H9 (cell line): ENCODE results near the gene CFAP46. TPM values are rescaled to one million over a fixed set of nuclear protein-coding genes. Genes with fewer than 3 reads are reported as not detected.

Experiments used
- DNase-seq: peaks from one replicate; pipeline ENCODE4 v3.0.0-alpha.2; 2017
- H2AFZ ChIP-seq: one replicate; pipeline ENCODE4 v1.6.1; 2013; ENCODE audit warnings: mild to moderate bottlenecking, low read length, control low read depth, moderate library complexity
- H2AK5ac ChIP-seq: 2 replicates; pipeline ENCODE4 v1.6.1; 2013; ENCODE audit warnings: low read length, control low read depth, mixed read lengths; ENCODE audit not compliant: insufficient read length
- H2BK120ac ChIP-seq: one replicate; pipeline ENCODE4 v1.6.1; 2013; ENCODE audit warnings: low read depth, mild to moderate bottlenecking, low read length, control low read depth, inconsistent platforms; ENCODE audit not compliant: poor library complexity, severe bottlenecking
- H2BK12ac ChIP-seq: 2 replicates; pipeline ENCODE4 v1.6.1; 2013; ENCODE audit warnings: low read length, control low read depth, mixed read lengths, low read depth; ENCODE audit not compliant: insufficient read length
- H2BK15ac ChIP-seq: 2 replicates; pipeline ENCODE4 v1.6.1; 2013; ENCODE audit warnings: low read depth, low read length, control low read depth
- H2BK20ac ChIP-seq: one replicate; pipeline ENCODE4 v1.6.1; 2013; ENCODE audit warnings: low read depth, mild to moderate bottlenecking, low read length, control low read depth, inconsistent platforms; ENCODE audit not compliant: poor library complexity, severe bottlenecking
- H2BK5ac ChIP-seq: 2 replicates; pipeline ENCODE4 v1.6.1; 2013; ENCODE audit warnings: low read length, control low read depth, mixed read lengths; ENCODE audit not compliant: insufficient read length
- H3K14ac ChIP-seq: 2 replicates; pipeline ENCODE4 v1.6.1; 2013; ENCODE audit warnings: low read length, control low read depth; ENCODE audit not compliant: insufficient read depth
- H3K18ac ChIP-seq: 2 replicates; pipeline ENCODE4 v1.6.1; 2013; ENCODE audit warnings: low read depth, mild to moderate bottlenecking, mixed read lengths, low read length, control low read depth; ENCODE audit not compliant: insufficient read length
- H3K23ac ChIP-seq: 2 replicates; pipeline ENCODE4 v1.6.1; 2013; ENCODE audit warnings: low read length, control low read depth, mixed read lengths, low read depth; ENCODE audit not compliant: insufficient read length
- H3K23me2 ChIP-seq: 2 replicates; pipeline ENCODE4 v1.6.1; 2013; ENCODE audit warnings: low read depth, mild to moderate bottlenecking, mixed read lengths, low read length, control low read depth; ENCODE audit not compliant: insufficient read length, poor library complexity, severe bottlenecking
- H3K27ac ChIP-seq: 2 replicates; pipeline ENCODE4 v1.5.1; 2013; ENCODE audit warnings: low read length, control low read depth, mixed read lengths, low read depth; ENCODE audit not compliant: insufficient read length
- H3K27me3 ChIP-seq: 2 replicates; pipeline ENCODE4 v1.6.1; 2013; ENCODE audit warnings: low read length, control low read depth, inconsistent platforms; ENCODE audit not compliant: insufficient read depth
- H3K4ac ChIP-seq: 2 replicates; pipeline ENCODE4 v1.6.1; 2013; ENCODE audit warnings: low read depth, mild to moderate bottlenecking, control low read depth, inconsistent platforms, low read length, moderate library complexity
- H3K4me1 ChIP-seq: 2 replicates; pipeline ENCODE4 v1.6.1; 2013; ENCODE audit warnings: low read length, control low read depth, inconsistent platforms; ENCODE audit not compliant: insufficient read depth
- H3K4me2 ChIP-seq: 2 replicates; pipeline ENCODE4 v1.6.1; 2013; ENCODE audit warnings: low read length, control low read depth, mixed read lengths; ENCODE audit not compliant: insufficient read length, insufficient read depth
- H3K56ac ChIP-seq: 2 replicates; pipeline ENCODE4 v1.6.1; 2013; ENCODE audit warnings: low read depth, mild to moderate bottlenecking, mixed read lengths, low read length, control low read depth; ENCODE audit not compliant: insufficient read length
- H3K79me1 ChIP-seq: 2 replicates; pipeline ENCODE4 v1.6.1; 2013; ENCODE audit warnings: low read depth, mild to moderate bottlenecking, moderate library complexity, low read length, control low read depth, inconsistent platforms; ENCODE audit not compliant: insufficient read depth, poor library complexity, severe bottlenecking
- H3K79me2 ChIP-seq: 2 replicates; pipeline ENCODE4 v1.6.1; 2013; ENCODE audit warnings: low read length, control low read depth, inconsistent platforms; ENCODE audit not compliant: insufficient read depth
- H3K9ac ChIP-seq: 2 replicates; pipeline ENCODE4 v1.6.1; 2013; ENCODE audit warnings: low read length, control low read depth, mixed read lengths; ENCODE audit not compliant: insufficient read length; ENCODE audit errors: extremely low read depth
- H3K9me3 ChIP-seq: one replicate; pipeline ENCODE4 v1.6.1; 2013; ENCODE audit warnings: low read depth, low read length, inconsistent platforms; ENCODE audit not compliant: control insufficient read depth
- H3T11ph ChIP-seq: one replicate; pipeline ENCODE4 v1.6.1; 2013; ENCODE audit warnings: mild to moderate bottlenecking, low read length, control low read depth, inconsistent platforms
- H4K20me1 ChIP-seq: one replicate; pipeline ENCODE4 v1.6.1; 2013; ENCODE audit not compliant: control insufficient read depth, insufficient read length, insufficient read depth
- H4K5ac ChIP-seq: 2 replicates; pipeline ENCODE4 v1.6.1; 2013; ENCODE audit warnings: low read depth, mild to moderate bottlenecking, mixed read lengths, low read length, control low read depth; ENCODE audit not compliant: insufficient read length
- H4K8ac ChIP-seq: replicated peaks from 2 replicates; pipeline ENCODE4 v1.6.1; 2013; ENCODE audit warnings: low read length, control low read depth, mixed read lengths, low read depth; ENCODE audit not compliant: insufficient read length
- H4K91ac ChIP-seq: 2 replicates; pipeline ENCODE4 v1.6.1; 2013; ENCODE audit warnings: low read depth, mild to moderate bottlenecking, moderate library complexity, mixed read lengths, low read length, control low read depth; ENCODE audit not compliant: insufficient read length
- H3K27ac Mint-ChIP-seq, 3 experiments: 2 replicates in 2 of 3; 3 replicates in 1 of 3; pipeline ENCODE4 v1.8.0; 2020 to 2021; ENCODE audit warnings: mixed read lengths in 3 of 3, mild to moderate bottlenecking in 1 of 3, moderate library complexity in 1 of 3
- H3K27me3 Mint-ChIP-seq: 2 replicates; pipeline ENCODE4 v1.8.0; 2021; ENCODE audit warnings: low read depth, mild to moderate bottlenecking, moderate library complexity, mixed read lengths
- H3K36me3 Mint-ChIP-seq, 3 experiments: 2 replicates in 2 of 3; 3 replicates in 1 of 3; pipeline ENCODE4 v1.8.0; 2020 to 2021; ENCODE audit warnings: low read depth in 3 of 3, mixed read lengths in 3 of 3; ENCODE audit not compliant: insufficient read depth in 1 of 3
- H3K4me1 Mint-ChIP-seq, 2 experiments: 2 replicates each; pipeline ENCODE4 v1.8.0; 2020; ENCODE audit warnings: mixed read lengths in 2 of 2
- H3K4me3 Mint-ChIP-seq, 2 experiments: 2 replicates in 1 of 2; 3 replicates in 1 of 2; pipeline ENCODE4 v1.8.0; 2020 to 2021; ENCODE audit warnings: mild to moderate bottlenecking in 2 of 2, mixed read lengths in 2 of 2, moderate library complexity in 1 of 2
- H3K9me3 Mint-ChIP-seq, 2 experiments: 2 replicates in 1 of 2; 3 replicates in 1 of 2; pipeline ENCODE4 v1.8.0; 2020; ENCODE audit warnings: mild to moderate bottlenecking in 2 of 2, mixed read lengths in 2 of 2, moderate library complexity in 1 of 2
- WGBS: extraction: QIAGEN DNeasy Blood & Tissue Kit; methylation state at CpG from one replicate; pipeline ENCODE4 v1.1.7; 2013; ENCODE audit warnings: missing lambda C conversion rate, low lambda C conversion rate, mixed read lengths; ENCODE audit not compliant: insufficient read length; ENCODE audit errors: extremely low coverage; 5-methylcytosine and 5-hydroxymethylcytosine counted together
- total RNA-seq: library from RNA; stranded (reverse); gene quantifications from 2 replicates; pipeline ENCODE4 v1.2.1, GENCODE V29; 2021
- TF ChIP-seq, protein P1 (sequence below): fragments of 200-600 bp; sonication (generic); conservative IDR thresholded peaks from 3 replicates; pipeline ENCODE4 v1.8.0; 2021; ENCODE audit warnings: antibody characterized with exemption, mild to moderate bottlenecking

The CFAP46 gene
- total RNA-seq, 1 experiment from 2014 or later = 3.1 TPM

DNA sequence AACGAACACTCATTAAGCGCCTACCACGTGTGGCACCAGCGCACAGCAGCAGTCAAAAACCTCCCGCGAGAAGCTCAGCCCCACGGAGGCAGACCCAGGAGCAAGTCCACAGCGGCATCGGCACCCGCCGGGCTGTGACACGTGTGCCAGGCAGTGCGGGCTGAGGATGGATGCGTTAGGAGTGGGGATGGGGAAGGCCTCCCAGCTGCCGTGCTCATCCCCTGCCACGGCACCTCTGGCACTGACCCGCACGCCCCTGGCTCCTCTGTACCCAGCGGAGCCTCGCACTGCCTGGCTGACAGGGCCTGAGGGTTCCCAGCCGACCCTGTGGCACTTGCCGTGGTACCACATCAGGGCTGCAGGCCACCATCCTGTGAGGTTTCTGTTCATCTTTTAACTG is 16.8 kb downstream of the CFAP46 start:
- no peaks in the 10 kb centered on the region for H3K79me1 ChIP-seq
- no peaks in the 10 kb centered on the region for H3K23me2 ChIP-seq
- no peak overlapping the region for H3T11ph ChIP-seq
- H3K9ac ChIP-seq = no peak overlapping the region
- no peak overlapping the region for H4K8ac ChIP-seq
- H2AK5ac ChIP-seq = no peak overlapping the region
- H3K9me3 Mint-ChIP-seq = no peaks in the 10 kb centered on the region
- H3K4me2 ChIP-seq = no peak overlapping the region
- no peak overlapping the region for H4K5ac ChIP-seq
- no peak overlapping the region for H2BK12ac ChIP-seq
- no peaks in the 10 kb centered on the region; a peak in 1 of 7 replicates for H3K36me3 Mint-ChIP-seq
- TF ChIP-seq, protein P1, sequence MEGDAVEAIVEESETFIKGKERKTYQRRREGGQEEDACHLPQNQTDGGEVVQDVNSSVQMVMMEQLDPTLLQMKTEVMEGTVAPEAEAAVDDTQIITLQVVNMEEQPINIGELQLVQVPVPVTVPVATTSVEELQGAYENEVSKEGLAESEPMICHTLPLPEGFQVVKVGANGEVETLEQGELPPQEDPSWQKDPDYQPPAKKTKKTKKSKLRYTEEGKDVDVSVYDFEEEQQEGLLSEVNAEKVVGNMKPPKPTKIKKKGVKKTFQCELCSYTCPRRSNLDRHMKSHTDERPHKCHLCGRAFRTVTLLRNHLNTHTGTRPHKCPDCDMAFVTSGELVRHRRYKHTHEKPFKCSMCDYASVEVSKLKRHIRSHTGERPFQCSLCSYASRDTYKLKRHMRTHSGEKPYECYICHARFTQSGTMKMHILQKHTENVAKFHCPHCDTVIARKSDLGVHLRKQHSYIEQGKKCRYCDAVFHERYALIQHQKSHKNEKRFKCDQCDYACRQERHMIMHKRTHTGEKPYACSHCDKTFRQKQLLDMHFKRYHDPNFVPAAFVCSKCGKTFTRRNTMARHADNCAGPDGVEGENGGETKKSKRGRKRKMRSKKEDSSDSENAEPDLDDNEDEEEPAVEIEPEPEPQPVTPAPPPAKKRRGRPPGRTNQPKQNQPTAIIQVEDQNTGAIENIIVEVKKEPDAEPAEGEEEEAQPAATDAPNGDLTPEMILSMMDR = no peak
- H3K27me3 ChIP-seq = no peaks in the 10 kb centered on the region
- no peak overlapping the region for H3K14ac ChIP-seq
- no peaks in the 10 kb centered on the region for H3K4me1 ChIP-seq
- no peak overlapping the region for H4K91ac ChIP-seq
- no peak overlapping the region for H2BK5ac ChIP-seq
- no peak for DNase-seq
- no peaks in the 10 kb centered on the region for H3K27me3 Mint-ChIP-seq
- H3K27ac ChIP-seq = no peak overlapping the region
- H3K4ac ChIP-seq = no peak overlapping the region
- H3K9me3 ChIP-seq = no peaks in the 10 kb centered on the region
- whole genome bisulfite sequencing = no CpG with 5 or more reads among the region's 22 CpGs
- H2BK15ac ChIP-seq = no peak overlapping the region
- 0 out of 4 replicates have a peak, but pooled peaks cover 0 to 3% of the 10 kb centered on the region in 2 experiments for H3K4me1 Mint-ChIP-seq
- no peaks in the 10 kb centered on the region for H4K20me1 ChIP-seq
- no peak overlapping the region for H2BK120ac ChIP-seq
- no peak overlapping the region for H3K27ac Mint-ChIP-seq
- no peak overlapping the region for H3K23ac ChIP-seq
- no peak overlapping the region for H3K18ac ChIP-seq
- no peak overlapping the region for H2AFZ ChIP-seq
- no peak overlapping the region for H3K56ac ChIP-seq
- no peaks in the 10 kb centered on the region for H3K79me2 ChIP-seq
- no peak overlapping the region for H2BK20ac ChIP-seq
- H3K4me3 Mint-ChIP-seq = no peak overlapping the region
